ENCODE data around the gene APBA3.

DNA sequence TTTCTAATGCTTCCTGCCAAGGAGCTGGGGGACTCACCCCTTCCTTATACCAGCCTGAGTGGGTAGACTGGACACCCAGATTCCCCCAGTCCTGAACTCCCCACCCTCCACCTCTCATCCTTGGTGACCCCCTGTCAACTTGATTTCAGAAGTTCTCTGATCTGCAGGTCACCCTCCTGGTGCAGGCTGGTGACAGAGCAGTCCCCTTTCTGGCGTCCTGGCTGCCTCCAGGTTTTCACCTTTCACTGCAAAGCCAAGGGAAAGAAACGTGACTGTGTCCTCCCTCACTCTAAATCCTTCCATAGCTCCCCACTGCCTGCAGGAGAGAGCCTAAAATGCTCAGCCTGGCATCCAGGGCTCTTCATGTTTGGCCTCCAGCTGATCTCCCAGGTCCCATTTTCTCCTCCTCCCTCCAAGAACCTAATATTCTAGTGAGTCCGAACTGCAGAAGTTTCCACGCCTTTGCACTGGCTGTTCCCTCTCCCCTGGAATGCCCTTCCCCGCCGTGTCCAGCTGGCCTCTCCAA, 28.8 kb upstream of the APBA3 start:
- TF ChIP-seq CTCF (IDR thresholded peaks at IDR 0.05): no peak
- no peak for TF ChIP-seq POLR2A (IDR thresholded peaks at IDR 0.05)

All from Peyer's patch (tissue), 4 donors.